SK-N-SH (cell line): ENCODE measurements around the gene PCNX2. TPM values are rescaled to one million over a fixed set of nuclear protein-coding genes. Genes with fewer than 3 reads are reported as not detected.

ENCODE experiments used
- CTCF ChIA-PET: fragments of 300-600, 350-600 bp; formaldehyde crosslinking; extraction: SDS; loops from one replicate; lab custom pipeline; 2021; lab: Yijun Ruan, JAX
- POLR2A ChIA-PET: fragments of 350-600 bp; sonication (Branson Sonifier 250); formaldehyde crosslinking; extraction: SDS; loops from one replicate; lab custom pipeline; 2020; ENCODE audit warnings: antibody characterized with exemption, inconsistent platforms; lab: Yijun Ruan, JAX
- DNase-seq: peaks from one replicate; pipeline ENCODE4 v3.0.0; 2012
- H2AFZ ChIP-seq: fragments of 200-600 bp; sonication (generic); 2 replicates; pipeline ENCODE4 v1.8.1; 2016; ENCODE audit warnings: antibody characterized with exemption, mild to moderate bottlenecking, low read depth
- H3F3A ChIP-seq: fragments of 200-600 bp; sonication (generic); replicated peaks from 2 replicates; pipeline ENCODE3; 2016; ENCODE audit warnings: antibody characterized with exemption, mild to moderate bottlenecking; ENCODE audit not compliant: insufficient read depth
- H3K27ac ChIP-seq, 2 experiments: fragments of 200-500 bp in 1 of 2; fragments of 200-600 bp in 1 of 2; sonication (Bioruptor generic) in 1 of 2; sonication (generic), shearing (Covaris generic) in 1 of 2; 2 replicates each; pipeline versions ENCODE4 v1.5.1 to v1.6.1; 2014 to 2016; ENCODE audit warnings: low read depth in 2 of 2, inconsistent platforms in 1 of 2, low read length in 1 of 2, mild to moderate bottlenecking in 1 of 2, mixed read lengths in 1 of 2
- H3K27me3 ChIP-seq: fragments of 200-600 bp; sonication (generic), shearing (Covaris generic); 2 replicates; pipeline ENCODE4 v1.6.1; 2016; ENCODE audit warnings: mixed run types; ENCODE audit not compliant: insufficient read depth
- H3K36me3 ChIP-seq, 2 experiments: fragments of 200-500 bp in 1 of 2; fragments of 200-600 bp in 1 of 2; sonication (Bioruptor generic) in 1 of 2; sonication (generic) in 1 of 2; replicated peaks in 1 of 2; 2 replicates each; pipeline versions ENCODE3 to v1.5.1; 2014 to 2016; ENCODE audit warnings: low read length in 1 of 2, mild to moderate bottlenecking in 1 of 2; ENCODE audit not compliant: insufficient read depth in 2 of 2, control insufficient read depth in 1 of 2
- H3K4me1 ChIP-seq, 2 experiments: fragments of 200-500 bp in 1 of 2; fragments of 200-600 bp in 1 of 2; sonication (Bioruptor generic) in 1 of 2; sonication (generic), shearing (Covaris generic) in 1 of 2; 2 replicates each; pipeline versions ENCODE4 v1.5.1 to v1.6.1; 2014 to 2016; ENCODE audit warnings: low read depth in 1 of 2, low read length in 1 of 2, mixed run types in 1 of 2; ENCODE audit not compliant: insufficient read depth in 2 of 2, control insufficient read depth in 1 of 2
- H3K4me2 ChIP-seq: fragments of 200-600 bp; sonication (generic), shearing (Covaris generic); 2 replicates; pipeline ENCODE4 v1.6.1; 2017; ENCODE audit warnings: mixed run types
- H3K4me3 ChIP-seq, 2 experiments: fragments of 200-500 bp in 1 of 2; fragments of 200-600 bp in 1 of 2; sonication (Bioruptor generic) in 1 of 2; sonication (generic), shearing (Covaris generic) in 1 of 2; 2 replicates each; pipeline versions ENCODE4 v1.5.1 to v1.8.1; 2014 to 2016; ENCODE audit warnings: low read depth in 2 of 2, inconsistent platforms in 1 of 2, low read length in 1 of 2, mild to moderate bottlenecking in 1 of 2, mixed read lengths in 1 of 2, moderate library complexity in 1 of 2
- H3K79me2 ChIP-seq: fragments of 200-600 bp; sonication (generic); 2 replicates; pipeline ENCODE4 v1.8.1; 2017; ENCODE audit warnings: mild to moderate bottlenecking; ENCODE audit not compliant: insufficient read depth
- H3K9ac ChIP-seq: fragments of 200-600 bp; sonication (generic); 2 replicates; pipeline ENCODE4 v1.6.1; 2017; ENCODE audit warnings: mixed run types
- H3K9me2 ChIP-seq: fragments of 200-600 bp; sonication (generic); 2 replicates; pipeline ENCODE4 v1.6.1; 2017; ENCODE audit warnings: mixed run types
- H3K9me3 ChIP-seq: fragments of 200-600 bp; sonication (generic); 2 replicates; pipeline ENCODE4 v1.6.1; 2017; ENCODE audit warnings: mixed run types, mild to moderate bottlenecking, moderate library complexity
- H4K20me1 ChIP-seq: fragments of 200-600 bp; sonication (generic); 2 replicates; pipeline ENCODE4 v1.6.1; 2017; ENCODE audit warnings: mild to moderate bottlenecking, mixed run types; ENCODE audit not compliant: insufficient read depth
- FOXJ3 ChIP-seq: sonication (generic); formaldehyde crosslinking; IDR thresholded peaks from 2 replicates; pipeline ENCODE4 v1.5.1; 2020; ENCODE audit warnings: mild to moderate bottlenecking, missing genetic modification reagents
- IRF3 ChIP-seq: fragments of 150-350 bp; IDR thresholded peaks from 2 replicates; pipeline ENCODE4 v1.6.1; 2016; ENCODE audit warnings: mild to moderate bottlenecking, low read depth, low read length
- MXI1 ChIP-seq: IDR thresholded peaks from 2 replicates; pipeline ENCODE4 v1.6.1; 2012; ENCODE audit warnings: mild to moderate bottlenecking, low read depth, low read length, improper control_type of control experiment
- NFIC ChIP-seq: IDR thresholded peaks from 2 replicates; pipeline ENCODE4 v1.4.0; 2012; ENCODE audit warnings: borderline replicate concordance
- NRF1 ChIP-seq: IDR thresholded peaks from 2 replicates; pipeline ENCODE4 v1.6.1; 2012; ENCODE audit warnings: low read depth, mild to moderate bottlenecking, low read length
- PBX3 ChIP-seq: IDR thresholded peaks from 2 replicates; pipeline ENCODE4; 2012
- RFX5 ChIP-seq: IDR thresholded peaks from 2 replicates; pipeline ENCODE4 v1.6.1; 2012; ENCODE audit warnings: mild to moderate bottlenecking, improper control_type of control experiment, low read length
- RXRA ChIP-seq: IDR thresholded peaks from 2 replicates; pipeline ENCODE4 v1.4.0; 2012; ENCODE audit warnings: low read depth, mild to moderate bottlenecking, borderline replicate concordance
- SIN3A ChIP-seq: IDR thresholded peaks from 2 replicates; pipeline ENCODE4 v1.6.1; 2012; ENCODE audit warnings: low read depth, mild to moderate bottlenecking, low read length, moderate library complexity, borderline replicate concordance
- TEAD4 ChIP-seq: IDR thresholded peaks from 2 replicates; pipeline ENCODE4 v1.4.0; 2012; ENCODE audit warnings: mild to moderate bottlenecking, borderline replicate concordance; ENCODE audit not compliant: insufficient read depth
- USF2 ChIP-seq: fragments of 150-350 bp; IDR thresholded peaks from 2 replicates; pipeline ENCODE4 v1.6.1; 2017; ENCODE audit warnings: antibody characterized with exemption, low read length, low read depth, borderline replicate concordance
- YY1 ChIP-seq: IDR thresholded peaks from 2 replicates; pipeline ENCODE4 v1.4.0; 2012; ENCODE audit warnings: low read depth, mild to moderate bottlenecking
- ZBTB33 ChIP-seq: IDR thresholded peaks from 2 replicates; pipeline ENCODE4 v1.4.0; 2012; ENCODE audit warnings: low read depth, borderline replicate concordance
- WGBS: methylation state at CpG from one replicate; pipeline ENCODE4 v1.1.6; 2017; ENCODE audit warnings: low lambda C conversion rate; 5-methylcytosine and 5-hydroxymethylcytosine counted together
- polyA plus RNA-seq, 3 experiments: library from polyadenylated mRNA; depleted of rRNA; stranded (reverse); fragments of >200 nt; gene quantifications; 2 replicates each; pipeline ENCODE4 v1.2.3, GENCODE V29; 2012
- TF ChIP-seq, protein P1 (sequence below): IDR thresholded peaks from 2 replicates; pipeline ENCODE4 v1.6.1; 2012; ENCODE audit warnings: mild to moderate bottlenecking, low read depth, low read length, moderate library complexity

Gene PCNX2
- polyA plus RNA-seq, 1 of the 3 experiments (the other 2 are of a cell fraction), result 10.6 TPM

- DNase-seq, result no peak
- H3K27me3 ChIP-seq, result no peaks in the 10 kb centered on the region
- CTCF ChIA-PET, result interaction anchor here (1.3 kb wide), 1 partner anchor 15 kb away, joined by 3 read pairs; no protein-coding TSS in a partner anchor
- peaks cover 3 to 10% of the 10 kb centered on the region in 2 experiments for H3K36me3 ChIP-seq
- H2AFZ ChIP-seq, result no peak overlapping the region
- H3K79me2 ChIP-seq, result no peaks in the 10 kb centered on the region
- no peaks in the 10 kb centered on the region for H3F3A ChIP-seq
- WGBS, result 94% methylated on average over 2 of the region's 3 CpGs
- POLR2A ChIA-PET, result no interaction called here
- H3K9me2 ChIP-seq, result no peaks in the 10 kb centered on the region
- no peaks in the 10 kb centered on the region for H3K9me3 ChIP-seq
- no peak overlapping the region for H3K4me2 ChIP-seq
- no peaks in the 10 kb centered on the region for H4K20me1 ChIP-seq
- H3K4me1 ChIP-seq, result peaks cover 3 to 4% of the 10 kb centered on the region in 2 experiments; a peak in 2 of 4 replicates
- H3K27ac ChIP-seq, result no peak overlapping the region
- TF ChIP-seq USF2, result no peak
- TF ChIP-seq PBX3, result no peak
- TF ChIP-seq YY1, result no peak
- TF ChIP-seq, all 33 proteins: peak for 0
- no peak overlapping the region for H3K4me3 ChIP-seq
- H3K9ac ChIP-seq, result no peak overlapping the region
These were observed 302.0 kb downstream of the PCNX2 start for GRCh38 chr1:232993555-232993954.

- 75% methylated on average over 1 of the region's 3 CpGs for WGBS
- H3K27me3 ChIP-seq, result no peaks in the 10 kb centered on the region
- no peak overlapping the region for H3K4me3 ChIP-seq
- no peak overlapping the region for H3K9ac ChIP-seq
- no peak for DNase-seq
- TF ChIP-seq RXRA, result no peak
- TF ChIP-seq SIN3A, result no peak
- TF ChIP-seq ZBTB33, result no peak
- TF ChIP-seq NRF1, result no peak
- no peak for TF ChIP-seq NFIC
- no peak for TF ChIP-seq RFX5
- TF ChIP-seq TEAD4, result no peak
- no peak for TF ChIP-seq USF2
- TF ChIP-seq, protein P1, sequence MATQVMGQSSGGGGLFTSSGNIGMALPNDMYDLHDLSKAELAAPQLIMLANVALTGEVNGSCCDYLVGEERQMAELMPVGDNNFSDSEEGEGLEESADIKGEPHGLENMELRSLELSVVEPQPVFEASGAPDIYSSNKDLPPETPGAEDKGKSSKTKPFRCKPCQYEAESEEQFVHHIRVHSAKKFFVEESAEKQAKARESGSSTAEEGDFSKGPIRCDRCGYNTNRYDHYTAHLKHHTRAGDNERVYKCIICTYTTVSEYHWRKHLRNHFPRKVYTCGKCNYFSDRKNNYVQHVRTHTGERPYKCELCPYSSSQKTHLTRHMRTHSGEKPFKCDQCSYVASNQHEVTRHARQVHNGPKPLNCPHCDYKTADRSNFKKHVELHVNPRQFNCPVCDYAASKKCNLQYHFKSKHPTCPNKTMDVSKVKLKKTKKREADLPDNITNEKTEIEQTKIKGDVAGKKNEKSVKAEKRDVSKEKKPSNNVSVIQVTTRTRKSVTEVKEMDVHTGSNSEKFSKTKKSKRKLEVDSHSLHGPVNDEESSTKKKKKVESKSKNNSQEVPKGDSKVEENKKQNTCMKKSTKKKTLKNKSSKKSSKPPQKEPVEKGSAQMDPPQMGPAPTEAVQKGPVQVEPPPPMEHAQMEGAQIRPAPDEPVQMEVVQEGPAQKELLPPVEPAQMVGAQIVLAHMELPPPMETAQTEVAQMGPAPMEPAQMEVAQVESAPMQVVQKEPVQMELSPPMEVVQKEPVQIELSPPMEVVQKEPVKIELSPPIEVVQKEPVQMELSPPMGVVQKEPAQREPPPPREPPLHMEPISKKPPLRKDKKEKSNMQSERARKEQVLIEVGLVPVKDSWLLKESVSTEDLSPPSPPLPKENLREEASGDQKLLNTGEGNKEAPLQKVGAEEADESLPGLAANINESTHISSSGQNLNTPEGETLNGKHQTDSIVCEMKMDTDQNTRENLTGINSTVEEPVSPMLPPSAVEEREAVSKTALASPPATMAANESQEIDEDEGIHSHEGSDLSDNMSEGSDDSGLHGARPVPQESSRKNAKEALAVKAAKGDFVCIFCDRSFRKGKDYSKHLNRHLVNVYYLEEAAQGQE, result no peak
- no peak for TF ChIP-seq MXI1
- no peak for TF ChIP-seq PBX3
- TF ChIP-seq FOXJ3 (CRISPR knock-in tag), result no peak
- no peak for TF ChIP-seq IRF3
- TF ChIP-seq, all 33 proteins: peak for 0
- CTCF ChIA-PET, result no interaction called here
- Histone ChIP-seq H3K36me3 (peaks cover under 1 to 4% of the 10 kb centered on the region in 2 experiments), H3K27ac (no peak overlapping the region), H3K9me3 (no peaks in the 10 kb centered on the region), H2AFZ (no peak overlapping the region), H3K4me1 (peaks cover 8 to 9% of the 10 kb centered on the region in 2 experiments; a peak in 3 of 4 replicates), H4K20me1 (no peaks in the 10 kb centered on the region), H3F3A (peaks cover 5% of the 10 kb centered on the region), H3K9me2 (no peaks in the 10 kb centered on the region), H3K4me2 (no peak overlapping the region), H3K79me2 (no peaks in the 10 kb centered on the region)
- POLR2A ChIA-PET, result no interaction called here
These were observed 303.3 kb downstream of the PCNX2 start for GRCh38 chr1:232992227-232992626.
